Lung (tissue), 13 donors: Measurements from ENCODE around the gene ORAI3. TPM values are rescaled to one million over a fixed set of nuclear protein-coding genes. Genes with fewer than 3 reads are reported as not detected.

Experiments used
- ATAC-seq: fragments of 200-7000 bp; cut with Tn5 transposase; one replicate; pipeline ENCODE4 v1.9.1; 2020; ENCODE audit warnings: moderate number of reproducible peaks; ENCODE audit not compliant: insufficient read depth, low FRiP score
- DNase-seq, 3 donors: peaks; one replicate each; pipeline ENCODE4 v3.0.0-alpha.2; 2013 to 2017
- H3K27ac ChIP-seq, 2 donors: one replicate each; pipeline ENCODE4 v1.5.1; 2013; ENCODE audit warnings: mild to moderate bottlenecking in 2 of 2, moderate library complexity in 2 of 2, control low read depth in 1 of 2, inconsistent platforms in 1 of 2, low read depth in 1 of 2, low read length in 1 of 2
- H3K27me3 ChIP-seq, 3 donors: one replicate each; pipeline ENCODE4 v1.5.1; 2013; ENCODE audit warnings: low read length in 2 of 3; ENCODE audit not compliant: control insufficient read depth in 3 of 3, insufficient read depth in 3 of 3
- H3K36me3 ChIP-seq, 4 donors: one replicate each; pipeline ENCODE4 v1.5.1; 2013; ENCODE audit warnings: low read length in 4 of 4, mild to moderate bottlenecking in 1 of 4, moderate library complexity in 1 of 4; ENCODE audit not compliant: control insufficient read depth in 4 of 4, insufficient read depth in 4 of 4
- H3K4me1 ChIP-seq, 5 donors: one replicate each; pipeline ENCODE4 v1.5.1; 2013; ENCODE audit warnings: low read length in 5 of 5, mild to moderate bottlenecking in 2 of 5, moderate library complexity in 1 of 5; ENCODE audit not compliant: control insufficient read depth in 5 of 5, insufficient read depth in 5 of 5
- H3K4me3 ChIP-seq: one replicate; pipeline ENCODE4 v1.5.1; 2013; ENCODE audit warnings: mild to moderate bottlenecking, control low read depth, moderate library complexity
- H3K9ac ChIP-seq, 2 donors: one replicate each; pipeline ENCODE4 v1.5.1; 2013; ENCODE audit warnings: low read length in 2 of 2, control low read depth in 1 of 2; ENCODE audit not compliant: insufficient read depth in 1 of 2
- H3K9me3 ChIP-seq, 4 donors: one replicate each; pipeline ENCODE4 v1.5.1; 2013; ENCODE audit warnings: low read length in 3 of 4, mild to moderate bottlenecking in 1 of 4, moderate library complexity in 1 of 4; ENCODE audit not compliant: control insufficient read depth in 4 of 4, insufficient read depth in 3 of 4
- CTCF ChIP-seq: IDR thresholded peaks from 2 replicates; pipeline ENCODE4 v1.5.1; 2012; ENCODE audit warnings: mild to moderate bottlenecking; ENCODE audit errors: control extremely low read depth, extremely low read depth
- WGBS, 2 donors: extraction: QIAGEN DNeasy Blood & Tissue Kit; methylation state at CpG; one replicate each; pipeline ENCODE4 v1.1.7; 2013; 5-methylcytosine and 5-hydroxymethylcytosine counted together
- polyA plus RNA-seq, 2 donors: library from polyadenylated mRNA; stranded (reverse); fragments of 200-250 nt; gene quantifications; one replicate each; pipeline ENCODE4 v1.2.1, GENCODE V29; 2013
- small RNA-seq: library from RNA; depleted of rRNA; stranded (forward); fragments of <200 nt; gene quantifications from one replicate; pipeline ENCODE3, GENCODE V24; 2014; ENCODE audit warnings: low replicate concordance
- total RNA-seq, 2 donors: library from RNA; depleted of rRNA in 1 of 2; stranded (reverse); fragments of >200 nt in 1 of 2; gene quantifications; one replicate each; pipeline ENCODE4 v1.2.1, GENCODE V29; 2014 to 2021
- donor health status: control.
- donor health status: control.
- donor health status: Bipolar disorder and iron deficiency.
- donor health status: healthy.
- donor health status: DM: yes; HTN: yes; CAD: no.

Gene ORAI3
- total and polyA plus RNA-seq, 4 donors: 20.2 to 27.4 (median 23.6) TPM

- H3K27me3 ChIP-seq: peaks cover 0 to 21% (median 2%) of the 10 kb centered on the region in 3 donors
- no peak for TF ChIP-seq CTCF
- no peak for DNase-seq
- no peak overlapping the region for H3K27ac ChIP-seq
- ATAC-seq: no peak
- peaks cover 0 to 4% (median 0%) of the 10 kb centered on the region in 5 donors for H3K4me1 ChIP-seq
- H3K36me3 ChIP-seq: no peaks in the 10 kb centered on the region
- H3K9ac ChIP-seq: no peak overlapping the region
- no peak overlapping the region for H3K4me3 ChIP-seq
- no peaks in the 10 kb centered on the region for H3K9me3 ChIP-seq
- 61 to 78% methylated on average over 10 of the region's 10 CpGs for WGBS, 2 donors
Observed at GRCh38 chr16:31002250-31002700, 53.4 kb downstream of the ORAI3 start.

- no peaks in the 10 kb centered on the region for H3K36me3 ChIP-seq
- H3K9ac ChIP-seq: no peak overlapping the region
- ATAC-seq: no peak
- no peak overlapping the region for H3K27ac ChIP-seq
- H3K4me1 ChIP-seq: no peaks in the 10 kb centered on the region
- no peak overlapping the region for H3K4me3 ChIP-seq
- H3K27me3 ChIP-seq: peaks cover 0 to 19% (median 5%) of the 10 kb centered on the region in 3 donors
- WGBS, 2 donors: 83 to 92% methylated on average over 9 of the region's 9 CpGs
- no peak for TF ChIP-seq CTCF
- H3K9me3 ChIP-seq: no peaks in the 10 kb centered on the region
- DNase-seq: no peak
Observed at GRCh38 chr16:31002862-31003341, 54.0 kb downstream of the ORAI3 start.

- Histone ChIP-seq H3K27me3 (peaks cover 0 to 20% (median 5%) of the 10 kb centered on the region in 3 donors), H3K4me3 (no peak overlapping the region), H3K27ac (no peak overlapping the region), H3K9me3 (no peaks in the 10 kb centered on the region), H3K9ac (no peak overlapping the region), H3K36me3 (no peaks in the 10 kb centered on the region), H3K4me1 (no peaks in the 10 kb centered on the region)
- TF ChIP-seq CTCF: no peak
- no peak for DNase-seq
- 81 to 87% methylated on average over 6 of the region's 6 CpGs for WGBS, 2 donors
- no peak for ATAC-seq
Observed at GRCh38 chr16:31003744-31004143, 54.9 kb downstream of the ORAI3 start.

Small RNA genes lying within 50 kb of the gene (small RNA-seq; reads per million reads assigned to genes)
- gene AC135048.1: not detected

Other genes with a start within 250 kb of the ORAI3 start
- 10 to 100 TPM; 45.9 to 61.0 TPM for gene SRCAP, start 249.9 kb upstream of the ORAI3 start, total RNA-seq
- gene SRCAP, start 249.9 kb upstream of the ORAI3 start, polyA plus RNA-seq: 10 to 100 TPM; 13.4 to 16.7 TPM
- gene PHKG2, start 200.6 kb upstream of the ORAI3 start, total RNA-seq: 10 to 100 TPM; 12.2 to 35.2 TPM
- 10 to 100 TPM; 28.1 to 37.4 TPM for gene PHKG2, start 200.6 kb upstream of the ORAI3 start, polyA plus RNA-seq
- 10 to 100 TPM in 1 of 2 donors, 1 to 10 TPM in 1; 7.3 to 29.5 TPM for gene CFAP119, start 187.0 kb upstream of the ORAI3 start, total RNA-seq
- 10 to 100 TPM; 13.8 to 19.7 TPM for gene CFAP119, start 187.0 kb upstream of the ORAI3 start, polyA plus RNA-seq
- 100 to 1,000 TPM in 1 of 2 donors, 10 to 100 TPM in 1; 77.6 to 103 TPM for gene RNF40, start 186.7 kb upstream of the ORAI3 start, total RNA-seq
- 10 to 100 TPM; 54.1 to 80.4 TPM for gene RNF40, start 186.7 kb upstream of the ORAI3 start, polyA plus RNA-seq
- 10 to 100 TPM; 10.1 to 16.3 TPM for gene ZNF629, start 161.9 kb upstream of the ORAI3 start, total RNA-seq
- gene ZNF629, start 161.9 kb upstream of the ORAI3 start, polyA plus RNA-seq: 1 to 10 TPM; 5.7 to 8.0 TPM
- gene BCL7C, start 55.0 kb upstream of the ORAI3 start, total RNA-seq: 10 to 100 TPM; 25.7 to 30.9 TPM
- gene BCL7C, start 55.0 kb upstream of the ORAI3 start, polyA plus RNA-seq: 10 to 100 TPM; 18.2 to 51.8 TPM
- 1 to 10 TPM; 4.7 to 9.8 TPM for gene CTF1, start 52.5 kb upstream of the ORAI3 start, total RNA-seq
- 1 to 10 TPM; 3.3 to 5.6 TPM for gene CTF1, start 52.5 kb upstream of the ORAI3 start, polyA plus RNA-seq
- 10 to 100 TPM; 10.6 to 17.3 TPM for gene FBXL19, start 25.5 kb upstream of the ORAI3 start, total RNA-seq
- 10 to 100 TPM; 10.3 to 15.8 TPM for gene FBXL19, start 25.5 kb upstream of the ORAI3 start, polyA plus RNA-seq
- gene SETD1A, start 8.7 kb downstream of the ORAI3 start, total RNA-seq: 10 to 100 TPM in 1 of 2 donors, 1 to 10 TPM in 1; 7.4 to 22.0 TPM
- 10 to 100 TPM in 1 of 2 donors, 1 to 10 TPM in 1; 8.7 to 13.1 TPM for gene SETD1A, start 8.7 kb downstream of the ORAI3 start, polyA plus RNA-seq
- 10 to 100 TPM in 1 of 2 donors, 1 to 10 TPM in 1; 6.2 to 34.5 TPM for gene HSD3B7, start 36.1 kb downstream of the ORAI3 start, total RNA-seq
- 10 to 100 TPM; 20.2 to 21.1 TPM for gene HSD3B7, start 36.1 kb downstream of the ORAI3 start, polyA plus RNA-seq
- gene STX1B, start 61.6 kb downstream of the ORAI3 start, total RNA-seq: under 1 TPM; 0.17 to 0.64 TPM
- gene STX1B, start 61.6 kb downstream of the ORAI3 start, polyA plus RNA-seq: under 1 TPM; 0.33 to 0.49 TPM
- gene STX4, start 84.5 kb downstream of the ORAI3 start, total RNA-seq: 10 to 100 TPM; 41.6 to 81.1 TPM
- gene STX4, start 84.5 kb downstream of the ORAI3 start, polyA plus RNA-seq: 10 to 100 TPM; 90.4 to 98.3 TPM
- 10 to 100 TPM in 1 of 2 donors, 1 to 10 TPM in 1; 4.0 to 13.2 TPM for gene ZNF668, start 125.2 kb downstream of the ORAI3 start, total RNA-seq
- gene ZNF668, start 125.2 kb downstream of the ORAI3 start, polyA plus RNA-seq: 10 to 100 TPM; 10.7 TPM
- gene ZNF646, start 125.4 kb downstream of the ORAI3 start, total RNA-seq: 10 to 100 TPM; 12.7 to 20.5 TPM
- gene ZNF646, start 125.4 kb downstream of the ORAI3 start, polyA plus RNA-seq: 10 to 100 TPM in 1 of 2 donors, 1 to 10 TPM in 1; 8.4 to 12.2 TPM
- gene PRSS53, start 139.9 kb downstream of the ORAI3 start, total RNA-seq: 1 to 10 TPM; 1.4 to 2.2 TPM
- gene PRSS53, start 139.9 kb downstream of the ORAI3 start, polyA plus RNA-seq: 1 to 10 TPM; 1.6 to 2.3 TPM
- gene VKORC1, start 145.7 kb downstream of the ORAI3 start, total RNA-seq: 10 to 100 TPM; 49.4 to 74.3 TPM
- 100 to 1,000 TPM in 1 of 2 donors, 10 to 100 TPM in 1; 66.8 to 118 TPM for gene VKORC1, start 145.7 kb downstream of the ORAI3 start, polyA plus RNA-seq
- 10 to 100 TPM; 20.3 to 47.6 TPM for gene BCKDK, start 159.3 kb downstream of the ORAI3 start, total RNA-seq
- gene BCKDK, start 159.3 kb downstream of the ORAI3 start, polyA plus RNA-seq: 10 to 100 TPM; 16.2 to 61.8 TPM
- gene KAT8, start 168.6 kb downstream of the ORAI3 start, total RNA-seq: 10 to 100 TPM; 53.0 to 68.2 TPM
- gene KAT8, start 168.6 kb downstream of the ORAI3 start, polyA plus RNA-seq: 10 to 100 TPM; 53.5 to 73.2 TPM
- gene PRSS8, start 186.7 kb downstream of the ORAI3 start, total RNA-seq: 100 to 1,000 TPM in 1 of 2 donors, 10 to 100 TPM in 1; 84.4 to 127 TPM
- 10 to 100 TPM; 83.2 to 95.3 TPM for gene PRSS8, start 186.7 kb downstream of the ORAI3 start, polyA plus RNA-seq
- gene PRSS36, start 201.0 kb downstream of the ORAI3 start, total RNA-seq: 1 to 10 TPM in 1 of 2 donors, under 1 TPM in 1; 0.43 to 4.2 TPM
- 1 to 10 TPM; 2.6 to 3.6 TPM for gene PRSS36, start 201.0 kb downstream of the ORAI3 start, polyA plus RNA-seq
- gene FUS, start 231.1 kb downstream of the ORAI3 start, total RNA-seq: 100 to 1,000 TPM; 110 to 272 TPM
- 100 to 1,000 TPM; 237 to 248 TPM for gene FUS, start 231.1 kb downstream of the ORAI3 start, polyA plus RNA-seq